OCI-LY1 (cell line): ENCODE results near the gene CIDEB.

ENCODE experiments used
- H2AFZ ChIP-seq: fragments of 200-600 bp; sonication (generic), shearing (Covaris generic); 2 replicates; pipeline ENCODE4 v1.6.0; 2014; ENCODE audit warnings: antibody characterized with exemption, mild to moderate bottlenecking, low read length
- H3F3A ChIP-seq: fragments of 200-600 bp; sonication (generic), shearing (Covaris generic); 2 replicates; pipeline ENCODE4 v1.6.0; 2014; ENCODE audit warnings: mild to moderate bottlenecking, antibody characterized with exemption, low read length, moderate library complexity; ENCODE audit not compliant: insufficient read depth
- H3K27ac ChIP-seq: fragments of 200-600 bp; sonication (generic); 2 replicates; pipeline ENCODE4 v1.5.1; 2014; ENCODE audit warnings: low read length, mixed run types, mild to moderate bottlenecking, low read depth; ENCODE audit not compliant: poor library complexity, severe bottlenecking
- H3K27me3 ChIP-seq: fragments of 200-600 bp; sonication (generic); 2 replicates; pipeline ENCODE4 v1.6.0; 2014; ENCODE audit warnings: antibody characterized with exemption, mild to moderate bottlenecking, low read length, moderate library complexity; ENCODE audit not compliant: insufficient read depth
- H3K36me3 ChIP-seq: fragments of 200-600 bp; sonication (generic); 2 replicates; pipeline ENCODE4 v1.6.1; 2014; ENCODE audit warnings: mild to moderate bottlenecking, antibody characterized with exemption, low read length, moderate library complexity, mixed read lengths; ENCODE audit not compliant: insufficient read depth
- H3K4me1 ChIP-seq: fragments of 200-600 bp; sonication (generic); 2 replicates; pipeline ENCODE4 v1.5.1; 2014; ENCODE audit warnings: mild to moderate bottlenecking, low read length, moderate library complexity; ENCODE audit not compliant: insufficient read depth, severe bottlenecking
- H3K4me2 ChIP-seq: fragments of 200-600 bp; sonication (generic), shearing (Covaris generic); 2 replicates; pipeline ENCODE4 v1.6.1; 2014; ENCODE audit warnings: low read length
- H3K4me3 ChIP-seq: fragments of 200-600 bp; sonication (generic); 2 replicates; pipeline ENCODE4 v1.5.1; 2014; ENCODE audit warnings: low read length, low read depth, mild to moderate bottlenecking, mixed read lengths; ENCODE audit not compliant: poor library complexity, severe bottlenecking
- H3K79me2 ChIP-seq: fragments of 200-600 bp; shearing (Covaris generic); 2 replicates; pipeline ENCODE4 v1.6.1; 2016; ENCODE audit warnings: mixed run types, low read length, mixed read lengths; ENCODE audit not compliant: insufficient read depth
- H3K9ac ChIP-seq: fragments of 200-600 bp; sonication (generic), shearing (Covaris generic); 2 replicates; pipeline ENCODE4 v1.6.1; 2014; ENCODE audit warnings: mild to moderate bottlenecking, low read length, mixed read lengths
- H3K9me2 ChIP-seq: fragments of 200-600 bp; sonication (generic), shearing (Covaris generic); 2 replicates; pipeline ENCODE4 v1.6.1; 2014; ENCODE audit warnings: low read depth, mild to moderate bottlenecking, low read length, mixed read lengths
- H3K9me3 ChIP-seq: fragments of 200-600 bp; shearing (Covaris generic); 2 replicates; pipeline ENCODE4 v1.6.1; 2014; ENCODE audit warnings: low read length, mixed read lengths
- H4K20me1 ChIP-seq: fragments of 200-600 bp; sonication (generic), shearing (Covaris generic); 2 replicates; pipeline ENCODE4 v1.6.0; 2016; ENCODE audit warnings: mild to moderate bottlenecking, low read length; ENCODE audit not compliant: insufficient read depth
- EZH2 ChIP-seq: fragments of 200-600 bp; sonication (generic), shearing (Covaris generic); IDR thresholded peaks from 2 replicates; pipeline ENCODE4 v1.8.0; 2017; ENCODE audit warnings: borderline replicate concordance, mixed run types, mild to moderate bottlenecking, antibody characterized with exemption, low read length, moderate library complexity, mixed read lengths
- TF ChIP-seq, protein P1 (sequence below): fragments of 200-600 bp; sonication (generic), shearing (Covaris generic); IDR thresholded peaks from 2 replicates; pipeline ENCODE4 v1.5.1; 2017; ENCODE audit warnings: mild to moderate bottlenecking, antibody characterized with exemption, low read length, moderate library complexity, mixed read lengths

Gene CIDEB

DNA sequence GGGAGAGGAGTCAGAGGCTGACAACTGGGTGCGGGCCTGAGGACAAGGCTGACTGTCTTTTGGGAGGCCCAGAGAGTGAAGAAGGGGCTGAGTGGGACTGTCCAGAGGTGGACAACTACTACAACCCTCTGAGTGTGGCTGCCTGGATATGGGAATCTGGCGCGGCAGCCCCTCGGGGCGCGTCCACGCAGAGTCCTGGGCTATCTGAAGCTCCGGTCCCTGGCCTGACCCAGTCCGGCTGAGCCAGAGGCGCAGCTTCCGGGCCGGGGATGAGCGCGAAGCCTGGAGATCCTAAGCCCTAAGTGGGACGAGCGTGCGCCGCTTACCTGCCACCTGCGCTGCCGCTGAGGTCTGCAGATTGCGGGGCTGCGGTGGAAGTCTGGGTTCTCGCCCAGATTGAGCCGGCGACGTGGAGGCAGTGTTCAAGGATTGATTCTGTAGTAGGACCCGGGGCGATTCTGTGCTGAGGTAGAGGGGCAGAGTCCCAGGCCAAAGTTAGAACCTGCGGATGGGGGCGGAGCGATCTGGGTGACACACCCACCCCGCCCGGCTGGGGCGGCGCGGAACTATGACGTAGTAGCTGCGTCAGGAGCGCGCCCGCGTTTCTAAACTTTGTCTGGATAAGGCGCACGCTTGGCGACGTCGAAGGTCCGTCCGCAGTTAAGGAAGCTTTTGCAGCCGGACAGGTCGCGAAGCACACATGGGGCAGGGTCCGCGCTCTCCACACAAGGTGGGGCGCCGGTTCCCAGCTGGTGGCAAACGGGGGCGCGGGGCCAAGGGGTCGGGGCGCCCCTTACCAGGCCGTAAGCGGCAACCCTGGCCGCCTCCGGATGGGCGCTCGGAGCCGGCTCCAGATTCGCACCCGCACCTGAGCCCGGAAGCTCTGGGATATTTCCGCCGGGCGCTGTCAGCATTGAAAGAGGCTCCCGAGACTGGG is 8.3 kb downstream of the CIDEB start, which contains the start of the genes DHRS1 and NOP9:
TSS of gene DHRS1 (minus strand) at position 526 of the 937 bp plus-strand sequence. CDS start 674 bp downstream, outside the sequence.
TSS of gene NOP9 (plus strand) at position 596 of the 937 bp plus-strand sequence. CDS start at position 701, 105 bp downstream.
- Histone ChIP-seq H3K36me3 (peaks cover 50% of the 10 kb centered on the region), H3F3A (0 out of 2 replicates have a peak, but pooled peaks cover 4% of the 10 kb centered on the region), H3K79me2 (no peaks in the 10 kb centered on the region), H3K9me2 (no peaks in the 10 kb centered on the region), H3K27me3 (no peaks in the 10 kb centered on the region), H3K9ac (peak within 1 kb of the TSS; percentile 80), H3K27ac (no peak within 1 kb of the TSS), H3K4me3 (peak within 1 kb of the TSS; percentile 83), H4K20me1 (no peaks in the 10 kb centered on the region), H2AFZ (no peak within 1 kb of the TSS), H3K4me2 (peak within 1 kb of the TSS; percentile 98), H3K9me3 (no peaks in the 10 kb centered on the region), H3K4me1 (peaks cover 27% of the 10 kb centered on the region)
- TF ChIP-seq, protein P1, sequence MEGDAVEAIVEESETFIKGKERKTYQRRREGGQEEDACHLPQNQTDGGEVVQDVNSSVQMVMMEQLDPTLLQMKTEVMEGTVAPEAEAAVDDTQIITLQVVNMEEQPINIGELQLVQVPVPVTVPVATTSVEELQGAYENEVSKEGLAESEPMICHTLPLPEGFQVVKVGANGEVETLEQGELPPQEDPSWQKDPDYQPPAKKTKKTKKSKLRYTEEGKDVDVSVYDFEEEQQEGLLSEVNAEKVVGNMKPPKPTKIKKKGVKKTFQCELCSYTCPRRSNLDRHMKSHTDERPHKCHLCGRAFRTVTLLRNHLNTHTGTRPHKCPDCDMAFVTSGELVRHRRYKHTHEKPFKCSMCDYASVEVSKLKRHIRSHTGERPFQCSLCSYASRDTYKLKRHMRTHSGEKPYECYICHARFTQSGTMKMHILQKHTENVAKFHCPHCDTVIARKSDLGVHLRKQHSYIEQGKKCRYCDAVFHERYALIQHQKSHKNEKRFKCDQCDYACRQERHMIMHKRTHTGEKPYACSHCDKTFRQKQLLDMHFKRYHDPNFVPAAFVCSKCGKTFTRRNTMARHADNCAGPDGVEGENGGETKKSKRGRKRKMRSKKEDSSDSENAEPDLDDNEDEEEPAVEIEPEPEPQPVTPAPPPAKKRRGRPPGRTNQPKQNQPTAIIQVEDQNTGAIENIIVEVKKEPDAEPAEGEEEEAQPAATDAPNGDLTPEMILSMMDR: no peak
- no peak for TF ChIP-seq EZH2

- H4K20me1 ChIP-seq: no peaks in the 10 kb centered on the region
- no peaks in the 10 kb centered on the region for H3K79me2 ChIP-seq
- H2AFZ ChIP-seq: no peak overlapping the region
- H3K4me3 ChIP-seq: peak overlapping the region; percentile 83
- no peaks in the 10 kb centered on the region for H3K9me3 ChIP-seq
- H3K4me2 ChIP-seq: peak overlapping the region; percentile 98
- no peak overlapping the region for H3K27ac ChIP-seq
- TF ChIP-seq, protein P1: no peak
- no peak for TF ChIP-seq EZH2
- 0 out of 2 replicates have a peak, but pooled peaks cover 4% of the 10 kb centered on the region for H3F3A ChIP-seq
- peak overlapping the region; percentile 80 for H3K9ac ChIP-seq
- H3K4me1 ChIP-seq: peaks cover 27% of the 10 kb centered on the region
- H3K36me3 ChIP-seq: peaks cover 43% of the 10 kb centered on the region
- no peaks in the 10 kb centered on the region for H3K27me3 ChIP-seq
- H3K9me2 ChIP-seq: no peaks in the 10 kb centered on the region
Observed at GRCh38 chr14:24298892-24299254, 8.9 kb downstream of the CIDEB start.

- no peaks in the 10 kb centered on the region for H3K9me3 ChIP-seq
- H3K9ac ChIP-seq: no peak overlapping the region; the same call in 1 of the 2 replicates
- no peak overlapping the region for H3K4me2 ChIP-seq
- no peaks in the 10 kb centered on the region for H3K27me3 ChIP-seq
- H4K20me1 ChIP-seq: no peaks in the 10 kb centered on the region
- H3K79me2 ChIP-seq: no peaks in the 10 kb centered on the region
- H2AFZ ChIP-seq: no peak overlapping the region
- H3K27ac ChIP-seq: peak overlapping the region; percentile 20
- H3K4me1 ChIP-seq: peaks cover 27% of the 10 kb centered on the region
- TF ChIP-seq, protein P1: peak; percentile 21; the same call in 1 of the 2 replicates
- TF ChIP-seq EZH2: no peak
- H3K4me3 ChIP-seq: no peak overlapping the region
- no peaks in the 10 kb centered on the region for H3K9me2 ChIP-seq
- H3K36me3 ChIP-seq: peaks cover 31% of the 10 kb centered on the region
- 0 out of 2 replicates have a peak, but pooled peaks cover 4% of the 10 kb centered on the region for H3F3A ChIP-seq
Observed at GRCh38 chr14:24297190-24297964, 10.4 kb downstream of the CIDEB start.
